GM12864 (cell line): ENCODE data around the gene NCEH1.

Experiments used
- DNase-seq: peaks from one replicate; pipeline ENCODE4 v3.0.0-alpha.2; 2011; ENCODE audit warnings: low read depth
- H3K4me3 ChIP-seq: 2 replicates; pipeline ENCODE4 v1.5.1; 2011; ENCODE audit warnings: mild to moderate bottlenecking, low read depth, low read length, control low read depth
- TF ChIP-seq, protein P1 (sequence below): IDR thresholded peaks from 2 replicates; pipeline ENCODE4 v1.5.1; 2011; ENCODE audit warnings: low read depth, mild to moderate bottlenecking, moderate library complexity, low read length, control low read depth, inconsistent platforms; ENCODE audit errors: missing control alignments

Gene NCEH1

DNA sequence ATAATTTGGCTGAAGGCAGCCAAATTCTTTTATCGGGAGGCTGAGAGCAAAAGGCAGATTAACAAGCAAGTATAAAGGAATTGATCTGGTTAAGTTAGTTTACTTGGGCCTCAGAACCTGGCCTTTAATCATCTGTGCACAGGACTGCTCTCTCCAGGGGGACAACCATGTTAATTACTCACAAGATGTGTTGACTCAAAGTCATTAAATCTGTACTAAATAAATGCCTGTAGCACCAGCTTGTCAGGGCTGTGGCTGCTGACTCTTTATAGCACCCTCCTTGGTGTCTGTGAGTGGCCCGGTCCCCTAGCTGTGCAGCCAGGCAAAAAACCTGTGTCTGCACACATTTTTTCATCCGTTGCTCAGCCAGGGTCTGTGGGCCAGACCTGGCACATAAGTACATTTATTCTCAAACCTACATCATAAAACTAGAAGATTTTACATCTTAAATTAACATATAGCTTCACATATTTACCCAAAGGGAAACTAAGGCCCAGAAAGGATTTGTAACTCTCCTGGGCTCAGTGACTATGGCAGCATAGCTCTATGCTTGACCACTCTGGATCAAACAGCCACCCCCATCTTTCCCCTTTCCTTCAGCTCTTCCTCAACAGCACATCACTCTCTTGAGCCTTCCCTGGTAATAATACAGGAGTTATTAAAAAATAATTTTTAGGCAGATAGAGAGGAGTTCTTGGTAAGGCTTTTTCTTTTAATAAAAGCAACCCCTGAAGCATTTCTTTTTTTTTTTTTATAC, 51.4 kb downstream of the NCEH1 start:
- H3K4me3 ChIP-seq = no peak overlapping the region
- no peak for DNase-seq
- TF ChIP-seq, protein P1, sequence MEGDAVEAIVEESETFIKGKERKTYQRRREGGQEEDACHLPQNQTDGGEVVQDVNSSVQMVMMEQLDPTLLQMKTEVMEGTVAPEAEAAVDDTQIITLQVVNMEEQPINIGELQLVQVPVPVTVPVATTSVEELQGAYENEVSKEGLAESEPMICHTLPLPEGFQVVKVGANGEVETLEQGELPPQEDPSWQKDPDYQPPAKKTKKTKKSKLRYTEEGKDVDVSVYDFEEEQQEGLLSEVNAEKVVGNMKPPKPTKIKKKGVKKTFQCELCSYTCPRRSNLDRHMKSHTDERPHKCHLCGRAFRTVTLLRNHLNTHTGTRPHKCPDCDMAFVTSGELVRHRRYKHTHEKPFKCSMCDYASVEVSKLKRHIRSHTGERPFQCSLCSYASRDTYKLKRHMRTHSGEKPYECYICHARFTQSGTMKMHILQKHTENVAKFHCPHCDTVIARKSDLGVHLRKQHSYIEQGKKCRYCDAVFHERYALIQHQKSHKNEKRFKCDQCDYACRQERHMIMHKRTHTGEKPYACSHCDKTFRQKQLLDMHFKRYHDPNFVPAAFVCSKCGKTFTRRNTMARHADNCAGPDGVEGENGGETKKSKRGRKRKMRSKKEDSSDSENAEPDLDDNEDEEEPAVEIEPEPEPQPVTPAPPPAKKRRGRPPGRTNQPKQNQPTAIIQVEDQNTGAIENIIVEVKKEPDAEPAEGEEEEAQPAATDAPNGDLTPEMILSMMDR = no peak

DNA sequence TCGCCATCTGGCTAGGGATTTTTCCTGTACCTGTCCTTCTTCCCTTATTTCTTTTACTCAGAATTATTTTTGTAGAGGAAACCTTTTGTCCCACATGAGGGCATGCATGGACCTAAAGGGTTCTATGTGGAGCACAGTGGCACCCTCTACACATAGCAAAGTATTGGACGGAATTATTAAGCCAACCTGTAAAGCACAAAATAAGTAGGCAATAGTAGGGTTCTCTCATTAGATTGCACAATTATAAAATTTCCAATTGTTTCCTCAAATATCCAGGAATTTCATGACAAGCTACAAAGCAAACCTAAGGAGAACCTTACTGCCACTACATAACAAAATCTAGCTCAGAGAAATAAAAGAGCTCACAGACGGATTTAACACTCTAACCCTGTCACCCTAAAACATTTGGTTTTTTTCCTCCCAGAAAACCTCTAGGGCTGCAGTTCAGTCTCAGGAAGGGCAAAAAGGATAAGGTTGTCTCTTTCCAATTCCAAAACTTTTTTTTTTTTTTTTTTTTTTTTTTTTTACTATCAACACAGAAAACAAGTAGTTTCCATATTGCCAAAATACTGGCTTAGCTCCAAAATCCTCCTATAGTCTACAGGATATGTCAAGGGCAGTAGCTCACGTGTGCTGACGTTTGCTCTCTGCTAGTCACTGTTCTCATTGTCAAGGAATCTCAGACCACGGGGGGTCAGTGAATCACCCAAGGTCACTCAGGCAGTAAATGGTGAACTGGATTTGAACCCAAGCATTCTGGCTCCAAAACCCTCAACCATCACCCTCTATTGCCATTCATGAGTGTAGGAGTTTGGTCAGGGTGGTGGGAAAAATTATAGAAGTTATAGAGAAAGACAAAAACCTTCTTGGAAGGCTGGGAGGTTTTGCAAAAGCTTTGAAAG, 52.3 kb downstream of the NCEH1 start:
- TF ChIP-seq, protein P1 = no peak
- no peak for DNase-seq
- H3K4me3 ChIP-seq = no peak overlapping the region

DNA sequence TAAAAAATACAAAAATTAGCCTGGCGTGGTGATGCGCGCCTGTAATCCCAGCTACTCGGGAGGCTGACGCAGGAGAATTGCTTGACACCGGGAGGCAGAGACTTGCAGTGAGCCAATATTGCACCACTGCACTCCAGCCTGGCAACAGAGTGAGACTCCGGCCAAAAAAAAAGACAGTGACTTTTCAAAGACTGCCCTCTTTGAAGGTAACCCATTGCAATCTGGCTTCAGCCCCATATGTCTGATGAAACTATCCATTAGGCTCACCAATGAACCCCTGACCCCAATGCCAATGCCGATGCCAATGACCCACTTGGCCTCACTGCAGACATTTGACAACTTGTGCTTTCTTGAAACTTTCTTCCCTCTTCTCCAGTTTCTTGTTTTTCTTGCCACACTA, 54.3 kb downstream of the NCEH1 start:
- no peak for DNase-seq
- no peak overlapping the region for H3K4me3 ChIP-seq
- TF ChIP-seq, protein P1 = no peak

DNA sequence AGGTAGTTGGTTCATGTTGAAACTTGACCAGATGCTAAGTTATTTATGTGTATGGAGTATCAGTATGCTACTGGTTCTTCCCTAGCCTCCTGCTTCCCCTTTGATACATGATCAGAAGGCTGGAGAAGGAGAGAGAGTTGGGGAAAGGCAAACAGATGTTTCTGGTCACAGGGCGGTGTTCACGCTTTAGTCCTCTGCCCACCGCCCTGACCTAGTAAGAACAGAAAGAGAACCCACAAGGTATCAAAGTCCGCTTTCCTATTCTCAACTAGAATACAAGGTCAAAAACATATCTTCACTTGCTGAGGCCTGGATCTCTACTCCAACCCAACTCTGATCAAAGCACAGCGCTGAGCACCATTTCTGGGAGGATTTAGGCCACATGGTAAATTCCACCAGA, 55.5 kb downstream of the NCEH1 start:
- TF ChIP-seq, protein P1 = no peak
- DNase-seq = no peak
- H3K4me3 ChIP-seq = no peak overlapping the region

DNA sequence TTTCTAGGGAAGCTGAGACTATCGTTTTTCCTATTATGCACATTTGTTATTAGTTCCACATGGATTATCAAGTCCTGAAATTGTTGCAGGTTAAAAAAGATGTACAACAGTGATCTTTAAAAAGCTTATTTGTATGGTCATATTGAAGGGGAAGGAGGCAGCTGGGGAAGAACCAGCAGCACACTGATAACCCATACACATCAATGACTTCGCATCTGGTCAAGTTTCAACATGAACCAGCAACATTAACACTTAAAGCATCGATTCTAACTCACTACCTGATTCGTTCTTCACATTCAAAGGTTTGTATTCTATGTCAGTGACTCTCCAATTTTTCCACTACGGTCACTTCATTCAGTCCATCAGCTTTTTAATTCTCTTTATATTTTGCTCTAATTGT, 56.4 kb downstream of the NCEH1 start:
- TF ChIP-seq, protein P1 = no peak
- H3K4me3 ChIP-seq = no peak overlapping the region
- no peak for DNase-seq

DNA sequence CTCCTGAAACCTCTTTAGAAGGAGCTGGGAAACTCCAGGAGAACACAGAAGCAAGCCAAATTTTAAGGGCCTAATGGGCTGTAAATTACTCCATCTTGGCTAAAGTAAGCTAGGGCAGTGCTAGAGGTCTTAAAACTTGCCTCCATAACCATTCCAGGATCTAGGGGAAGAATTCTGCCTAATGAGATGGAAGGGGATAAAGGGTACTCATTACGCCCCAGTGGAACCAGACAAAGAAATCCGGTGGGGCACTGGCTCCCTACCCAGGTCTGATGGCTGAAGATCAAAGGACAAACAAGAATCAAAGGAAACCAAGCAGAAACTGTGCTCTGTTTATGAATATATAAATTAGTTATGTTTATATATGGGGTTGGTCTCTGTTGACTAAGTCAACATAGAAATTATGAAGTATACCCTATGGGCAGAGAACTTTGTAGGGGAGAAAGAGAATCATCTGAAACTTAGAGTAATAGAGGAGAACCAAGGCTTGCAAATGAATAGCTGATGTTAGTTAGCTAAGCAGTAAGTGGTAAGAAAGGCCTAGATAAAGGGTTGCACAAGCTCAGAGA, 57.8 kb downstream of the NCEH1 start:
- TF ChIP-seq, protein P1 = no peak
- no peak overlapping the region for H3K4me3 ChIP-seq
- DNase-seq = no peak
